ENCODE data around the gene GDPD4. TPM values are rescaled to one million over a fixed set of nuclear protein-coding genes. Genes with fewer than 3 reads are reported as not detected.

The GDPD4 gene
- total and polyA plus RNA-seq, 2 of the 4 experiments (the other 2 are of a cell fraction) = not detected

GRCh38 chr11:77233011-77233410 is 68.5 kb downstream of the GDPD4 start:
- no peak overlapping the region for H3K4me2 ChIP-seq (ENCODE audit: low read depth, low read length)

More at GRCh38 chr11:77233011-77233410, 68.5 kb downstream of the GDPD4 start:
- H3K79me1 ChIP-seq (ENCODE audit: low read depth in 1 of 2, low read length in 2 of 2) = no peaks in the 10 kb centered on the region
- no peak overlapping the region for H2BK20ac ChIP-seq (ENCODE audit: low read depth, low read length)
- no peak overlapping the region for H2BK5ac ChIP-seq (ENCODE audit: low read depth, low read length, poor library complexity, severe bottlenecking)
- H3K4me1 ChIP-seq (ENCODE audit: control insufficient read depth, insufficient read depth, low read length) = no peaks in the 10 kb centered on the region
- H3K18ac ChIP-seq (ENCODE audit: low read depth, low read length) = no peak overlapping the region
- no peak overlapping the region for H3K4ac ChIP-seq (ENCODE audit: low read depth, low read length)
- no peaks in the 10 kb centered on the region for H3K27me3 ChIP-seq (ENCODE audit: control insufficient read depth, insufficient read depth, low read length)
- no TSS peak for BruUV-seq (replicated peaks)
- ChIA-PET POLR2A (ENCODE audit: unreplicated experiment) (no interaction called here), CTCF (interaction anchor here (0.6 kb wide), 1 partner anchor 315 kb away, joined by 3 read pairs; no protein-coding TSS in a partner anchor)
- H2BK15ac ChIP-seq (ENCODE audit: low read depth, low read length) = no peak overlapping the region
- no peak overlapping the region for H2AK5ac ChIP-seq (ENCODE audit: low read depth, low read length)
- dilution Hi-C loops (cut with HindIII; ENCODE audit: low sequenced_read_pairs, unreplicated experiment) = no loop called here
- no peaks in the 10 kb centered on the region for H3K9me1 ChIP-seq (ENCODE audit: insufficient read depth, low read length)
- H2AK9ac ChIP-seq (replicated peaks; ENCODE audit: low read depth, low read length, poor library complexity) = no peak overlapping the region
- intact Hi-C loops (cut with micrococcal nuclease) = loop anchor here (10.0 kb wide), 1 partner anchor 182 kb away; no protein-coding TSS in a partner anchor
- in situ Hi-C loops (cut with MboI; ENCODE audit: low sequenced_read_pairs) = no loop called here
- no peak overlapping the region for H4K5ac ChIP-seq (ENCODE audit: low read depth, low read length)
- H4K20me1 ChIP-seq (ENCODE audit: insufficient read depth, low read length) = no peaks in the 10 kb centered on the region
- no peak overlapping the region for H4K8ac ChIP-seq (ENCODE audit: low read depth in 2 of 2, low read length in 2 of 2)
- no peak overlapping the region for H3K23ac ChIP-seq (ENCODE audit: low read depth, low read length)
- no peak overlapping the region for H3K9ac ChIP-seq (ENCODE audit: low read depth, low read length)
- H2AFZ ChIP-seq (replicated peaks; ENCODE audit: low read length, poor library complexity) = no peak overlapping the region
- no peak for DNase-seq
- no peak overlapping the region for H3K56ac ChIP-seq (ENCODE audit: extremely low read depth, insufficient read depth, low read length)
- no peak overlapping the region for H2BK120ac ChIP-seq (ENCODE audit: low read depth, low read length)
- H3K14ac ChIP-seq (replicated peaks; ENCODE audit: low read depth, low read length) = no peak overlapping the region
- ATAC-seq (ENCODE audit: low read depth) = no peak
- H3K36me3 ChIP-seq (ENCODE audit: control insufficient read depth, insufficient read depth, low read length) = no peaks in the 10 kb centered on the region
- no peak for TF ChIP-seq SMC3 (IDR thresholded peaks at IDR 0.05; ENCODE audit: low read depth, low read length)
- TF ChIP-seq RFX5 (IDR thresholded peaks at IDR 0.05; ENCODE audit: low read depth, low read length) = no peak
- TF ChIP-seq RCOR1 (IDR thresholded peaks at IDR 0.05; ENCODE audit: insufficient replicate concordance, low read length) = no peak
- TF ChIP-seq POLR2A (IDR thresholded peaks at IDR 0.05; ENCODE audit: low read depth, low read length) = no peak
- H3K27ac ChIP-seq (ENCODE audit: insufficient read depth, low read length) = no peak overlapping the region
- H3K4me3 ChIP-seq (ENCODE audit: insufficient read depth, low read depth, low read length) = no peak overlapping the region
- no CpG with 5 or more reads among the region's 3 CpGs for WGBS, 2 experiments (ENCODE audit: extremely low coverage in 2 of 2, insufficient read length in 1 of 2)
- no peaks in the 10 kb centered on the region for H3K9me3 ChIP-seq (ENCODE audit: control insufficient read depth, insufficient read depth, low read length)
- no peak overlapping the region for H4K91ac ChIP-seq (ENCODE audit: insufficient read depth, low read depth, low read length)
